CD14-positive monocyte (primary cell): ENCODE data around the gene SATB2. TPM values are rescaled to one million over a fixed set of nuclear protein-coding genes. Genes with fewer than 3 reads are reported as not detected.

ENCODE experiments used
- DNase-seq, 3 donors: peaks; one replicate each; pipeline ENCODE4 v3.0.0-alpha.2; 2011 to 2022
- H2AFZ ChIP-seq: 2 replicates; pipeline ENCODE4 v1.6.0; 2012; ENCODE audit warnings: mild to moderate bottlenecking, low read depth, low read length, inconsistent platforms; ENCODE audit not compliant: insufficient read depth, poor library complexity, severe bottlenecking
- H3K27ac ChIP-seq, 2 donors: 1 replicate in 1 of 2; 2 replicates in 1 of 2; pipeline ENCODE4 v1.5.1; 2012 to 2013; ENCODE audit warnings: low read length in 2 of 2, control low read depth in 1 of 2, inconsistent platforms in 1 of 2, low read depth in 1 of 2, mild to moderate bottlenecking in 1 of 2
- H3K27me3 ChIP-seq, 2 donors: one replicate each; pipeline versions ENCODE4 v1.6.0 to v1.6.1; 2011 to 2013; ENCODE audit warnings: low read length in 2 of 2; ENCODE audit not compliant: control insufficient read depth in 2 of 2, insufficient read depth in 2 of 2
- H3K36me3 ChIP-seq, 2 donors: replicated peaks in 1 of 2; 1 replicate in 1 of 2; 2 replicates in 1 of 2; pipeline versions ENCODE4 v1.5.1 to v1.6.1; 2012 to 2013; ENCODE audit warnings: low read length in 2 of 2, control low read depth in 1 of 2, inconsistent platforms in 1 of 2, mild to moderate bottlenecking in 1 of 2; ENCODE audit not compliant: insufficient read depth in 2 of 2, control insufficient read depth in 1 of 2
- H3K4me1 ChIP-seq, 2 donors: 1 replicate in 1 of 2; 2 replicates in 1 of 2; pipeline versions ENCODE4 v1.5.1 to v1.6.1; 2012 to 2013; ENCODE audit warnings: low read length in 2 of 2, control low read depth in 1 of 2, inconsistent platforms in 1 of 2, mild to moderate bottlenecking in 1 of 2, moderate library complexity in 1 of 2; ENCODE audit not compliant: insufficient read depth in 2 of 2, control insufficient read depth in 1 of 2
- H3K4me2 ChIP-seq: replicated peaks from 2 replicates; pipeline ENCODE3; 2012; ENCODE audit warnings: low read length, moderate library complexity, mild to moderate bottlenecking; ENCODE audit not compliant: poor library complexity, severe bottlenecking; ENCODE audit errors: extremely low read depth
- H3K4me3 ChIP-seq, 3 experiments: fragments of 200-600 bp in 1 of 3; sonication (generic) in 1 of 3; replicated peaks in 1 of 3; 1 replicate in 2 of 3; 2 replicates in 1 of 3; pipeline ENCODE4 v1.5.1; 2011 to 2013; ENCODE audit warnings: low read length in 3 of 3, mild to moderate bottlenecking in 3 of 3, control low read depth in 2 of 3, low read depth in 2 of 3, inconsistent platforms in 1 of 3, moderate library complexity in 1 of 3
- H3K79me2 ChIP-seq: 2 replicates; pipeline ENCODE4 v1.6.0; 2012; ENCODE audit warnings: mild to moderate bottlenecking, control low read depth, inconsistent platforms, low read length, moderate library complexity; ENCODE audit not compliant: insufficient read depth
- H3K9ac ChIP-seq: 2 replicates; pipeline ENCODE4 v1.6.0; 2017; ENCODE audit warnings: low read length, mild to moderate bottlenecking; ENCODE audit not compliant: insufficient read depth, poor library complexity, severe bottlenecking
- H3K9me3 ChIP-seq, 2 donors: replicated peaks in 1 of 2; 1 replicate in 1 of 2; 2 replicates in 1 of 2; pipeline versions ENCODE4 v1.5.1 to v1.6.1; 2012 to 2013; ENCODE audit warnings: low read length in 2 of 2, control low read depth in 1 of 2; ENCODE audit not compliant: control insufficient read depth in 1 of 2, insufficient read depth in 1 of 2
- H4K20me1 ChIP-seq: 2 replicates; pipeline ENCODE4 v1.6.0; 2012; ENCODE audit warnings: mild to moderate bottlenecking, low read length, control low read depth, moderate library complexity; ENCODE audit not compliant: insufficient read depth
- H3K27ac Mint-ChIP-seq, 7 donors: one replicate each; pipeline ENCODE4 v1.8.0; 2020; ENCODE audit warnings: mild to moderate bottlenecking in 7 of 7, mixed read lengths in 7 of 7, moderate library complexity in 6 of 7, inconsistent platforms in 2 of 7
- H3K27me3 Mint-ChIP-seq, 3 donors: one replicate each; pipeline ENCODE4 v1.8.0; 2021 to 2022; ENCODE audit warnings: low read depth in 3 of 3, mild to moderate bottlenecking in 3 of 3, mixed read lengths in 3 of 3, moderate library complexity in 3 of 3, inconsistent platforms in 1 of 3
- H3K36me3 Mint-ChIP-seq, 2 donors: one replicate each; pipeline ENCODE4 v1.8.0; 2020; ENCODE audit warnings: mixed read lengths in 2 of 2, inconsistent platforms in 1 of 2, mild to moderate bottlenecking in 1 of 2
- H3K4me1 Mint-ChIP-seq: one replicate; pipeline ENCODE4 v1.8.0; 2020; ENCODE audit warnings: mild to moderate bottlenecking, mixed read lengths
- H3K4me3 Mint-ChIP-seq, 2 donors: one replicate each; pipeline ENCODE4 v1.8.0; 2020; ENCODE audit warnings: mild to moderate bottlenecking in 2 of 2, mixed read lengths in 2 of 2, moderate library complexity in 1 of 2
- H3K9me3 Mint-ChIP-seq, 7 donors: one replicate each; pipeline ENCODE4 v1.8.0; 2020 to 2022; ENCODE audit warnings: mixed read lengths in 7 of 7, mild to moderate bottlenecking in 6 of 7, moderate library complexity in 6 of 7, inconsistent platforms in 2 of 7
- WGBS: methylation state at CpG from one replicate; pipeline ENCODE4 v1.1.5; 2013; ENCODE audit warnings: missing lambda C conversion rate; ENCODE audit not compliant: insufficient coverage; 5-methylcytosine and 5-hydroxymethylcytosine counted together
- intact Hi-C, 2 donors: fragments of 100-400 bp; cut with micrococcal nuclease; formaldehyde crosslinking; loops; one replicate each; pipeline versions ENCODE4 v1.15.0 to v1.15.1; 2023
- polyA plus RNA-seq, 3 donors: library from polyadenylated mRNA; depleted of rRNA in 1 of 3; unstranded in 2 of 3; stranded (reverse) in 1 of 3; fragments of 300-500 nt in 2 of 3; fragments of >200 nt in 1 of 3; fragmentation: Illumina TruSeq in 2 of 3; gene quantifications; 1 replicate in 2 of 3; 2 replicates in 1 of 3; pipeline ENCODE4 v1.2.3, GENCODE V29; 2012 to 2021
- TF ChIP-seq, protein P1 (sequence below): fragments of 200-600 bp; IDR thresholded peaks from one replicate; pipeline ENCODE4 v1.8.0; 2022; ENCODE audit warnings: antibody characterized with exemption, mild to moderate bottlenecking

SATB2 gene
- polyA plus RNA-seq, 3 donors, result 0.13 to 0.69 (median 0.14) TPM

- no peak overlapping the region for H3K27ac ChIP-seq
- no peak overlapping the region for H3K4me2 ChIP-seq
- H4K20me1 ChIP-seq, result no peaks in the 10 kb centered on the region
- no peak for DNase-seq
- H3K4me1 ChIP-seq, result no peaks in the 10 kb centered on the region
- intact Hi-C loops, result no loop called here
- no peak overlapping the region for H3K9ac ChIP-seq
- TF ChIP-seq, protein P1, sequence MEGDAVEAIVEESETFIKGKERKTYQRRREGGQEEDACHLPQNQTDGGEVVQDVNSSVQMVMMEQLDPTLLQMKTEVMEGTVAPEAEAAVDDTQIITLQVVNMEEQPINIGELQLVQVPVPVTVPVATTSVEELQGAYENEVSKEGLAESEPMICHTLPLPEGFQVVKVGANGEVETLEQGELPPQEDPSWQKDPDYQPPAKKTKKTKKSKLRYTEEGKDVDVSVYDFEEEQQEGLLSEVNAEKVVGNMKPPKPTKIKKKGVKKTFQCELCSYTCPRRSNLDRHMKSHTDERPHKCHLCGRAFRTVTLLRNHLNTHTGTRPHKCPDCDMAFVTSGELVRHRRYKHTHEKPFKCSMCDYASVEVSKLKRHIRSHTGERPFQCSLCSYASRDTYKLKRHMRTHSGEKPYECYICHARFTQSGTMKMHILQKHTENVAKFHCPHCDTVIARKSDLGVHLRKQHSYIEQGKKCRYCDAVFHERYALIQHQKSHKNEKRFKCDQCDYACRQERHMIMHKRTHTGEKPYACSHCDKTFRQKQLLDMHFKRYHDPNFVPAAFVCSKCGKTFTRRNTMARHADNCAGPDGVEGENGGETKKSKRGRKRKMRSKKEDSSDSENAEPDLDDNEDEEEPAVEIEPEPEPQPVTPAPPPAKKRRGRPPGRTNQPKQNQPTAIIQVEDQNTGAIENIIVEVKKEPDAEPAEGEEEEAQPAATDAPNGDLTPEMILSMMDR, result no peak
- Mint-ChIP-seq H3K9me3 (peaks cover 0 to 5% (median 0%) of the 10 kb centered on the region in 7 donors), H3K27me3 (peaks cover under 1 to 15% (median 4%) of the 10 kb centered on the region in 3 donors), H3K4me1 (no peaks in the 10 kb centered on the region), H3K4me3 (no peak overlapping the region), H3K27ac (no peak overlapping the region), H3K36me3 (no peaks in the 10 kb centered on the region)
- no peaks in the 10 kb centered on the region for H3K27me3 ChIP-seq
- no peaks in the 10 kb centered on the region for H3K79me2 ChIP-seq
- H3K36me3 ChIP-seq, result no peaks in the 10 kb centered on the region
- no peaks in the 10 kb centered on the region for H3K9me3 ChIP-seq
- H3K4me3 ChIP-seq, result no peak overlapping the region
- no peak overlapping the region for H2AFZ ChIP-seq
- 93% methylated on average over 3 of the region's 4 CpGs for WGBS
These were observed 37.4 kb upstream of the SATB2 start for GRCh38 chr2:199495147-199495546.

DNA sequence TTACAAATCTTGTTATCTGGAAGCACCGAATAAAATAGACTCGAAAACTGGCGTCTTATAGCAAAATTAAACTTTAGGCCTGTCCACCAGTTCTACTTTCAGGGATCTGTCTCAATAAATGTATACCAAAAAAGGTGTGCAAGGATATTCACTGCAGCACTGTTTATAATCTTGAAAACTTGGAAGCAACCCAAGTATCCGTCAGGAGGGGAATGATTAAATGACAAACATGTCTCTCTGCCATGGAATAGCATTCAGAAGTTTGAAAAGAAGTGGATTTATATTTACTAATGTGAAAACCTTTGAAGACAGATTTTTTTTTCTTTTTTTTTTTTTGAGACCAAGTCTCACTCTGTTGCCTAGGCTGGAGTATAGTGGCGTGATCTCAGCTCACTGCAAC is 32.3 kb upstream of the SATB2 start:
- Histone ChIP-seq H3K27me3 (peaks cover 0 to 4% of the 10 kb centered on the region in 2 donors), H2AFZ (no peak overlapping the region), H3K4me1 (no peaks in the 10 kb centered on the region), H3K9me3 (no peaks in the 10 kb centered on the region), H3K36me3 (no peaks in the 10 kb centered on the region), H3K4me3 (no peak overlapping the region), H3K9ac (no peak overlapping the region), H3K27ac (no peak overlapping the region), H4K20me1 (no peaks in the 10 kb centered on the region), H3K4me2 (no peak overlapping the region), H3K79me2 (no peaks in the 10 kb centered on the region)
- H3K27ac Mint-ChIP-seq, result no peak overlapping the region
- H3K36me3 Mint-ChIP-seq, result no peaks in the 10 kb centered on the region
- TF ChIP-seq, protein P1, result no peak
- H3K27me3 Mint-ChIP-seq, result peaks cover 5 to 15% (median 12%) of the 10 kb centered on the region in 3 donors
- H3K4me1 Mint-ChIP-seq, result no peaks in the 10 kb centered on the region
- no CpG with 5 or more reads among the region's 5 CpGs for WGBS
- no peak overlapping the region for H3K4me3 Mint-ChIP-seq
- intact Hi-C loops, result no loop called here
- DNase-seq, result no peak
- H3K9me3 Mint-ChIP-seq, result peaks cover 0 to 1% (median 0%) of the 10 kb centered on the region in 7 donors
